Measurements from ENCODE around the gene ARID3A. TPM values are rescaled to one million over a fixed set of nuclear protein-coding genes. Genes with fewer than 3 reads are reported as not detected.

The ARID3A gene
- total and polyA plus RNA-seq, 2 donors (not counting 3 experiments of a cell fraction or from before 2014, with no cell fraction given): 5.4 to 13.2 TPM

DNA sequence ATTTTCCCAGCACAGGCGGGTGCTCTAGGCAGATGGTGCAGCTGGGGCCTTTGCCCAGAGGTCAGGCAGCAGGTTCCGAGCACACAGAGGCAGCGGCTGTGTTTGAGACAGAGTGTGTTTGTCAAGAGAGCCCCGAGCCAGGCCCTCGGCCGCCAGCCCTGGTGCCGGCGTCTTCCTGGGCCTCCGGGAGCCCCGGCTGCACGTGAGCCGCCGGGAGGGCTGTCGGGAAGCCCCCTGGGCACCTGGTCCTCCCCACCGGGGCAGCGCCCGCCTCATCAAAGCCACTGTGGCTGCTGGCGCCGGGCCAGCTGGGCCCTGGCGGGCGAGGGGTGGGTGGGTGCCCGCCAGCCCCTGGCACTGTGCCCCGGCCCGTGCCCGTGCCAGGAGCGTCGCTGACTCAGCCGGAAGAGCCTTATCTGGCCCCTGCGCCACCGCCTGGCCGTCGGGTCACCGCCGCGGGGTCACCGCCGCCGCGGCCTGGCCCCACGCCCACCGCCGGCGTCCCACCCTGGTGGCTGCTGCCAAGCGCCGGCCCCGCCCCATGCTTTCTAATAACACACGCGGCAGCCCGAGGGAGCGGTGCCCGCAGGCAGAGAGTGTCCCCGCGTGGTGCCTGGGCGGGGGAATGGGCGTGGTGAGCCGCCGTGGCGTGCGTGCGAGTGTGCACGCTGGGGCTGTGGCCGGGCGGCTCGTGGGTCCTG, 14.9 kb downstream of the ARID3A start:
- Histone ChIP-seq H3K4me3 (replicated peaks in 1 of 3; ENCODE audit: insufficient read depth in 1 of 3, low read depth in 1 of 3, low read length in 3 of 3) (no peak overlapping the region), H3K9me1 (replicated peaks; ENCODE audit: control insufficient read depth, extremely low read depth, insufficient read depth, low read length) (no peaks in the 10 kb centered on the region), H3K9me3 (replicated peaks; ENCODE audit: control insufficient read depth, insufficient read depth, low read length) (no peaks in the 10 kb centered on the region), H3K27ac (ENCODE audit: insufficient read depth, low read depth, low read length) (peak overlapping the region; percentile 24), H3K27me3 (ENCODE audit: control insufficient read depth in 2 of 2, insufficient read depth in 2 of 2, low read length in 2 of 2) (no peaks in the 10 kb centered on the region), H3K79me2 (ENCODE audit: control insufficient read depth, insufficient read depth, low read length) (peaks cover 2% of the 10 kb centered on the region), H2AFZ (ENCODE audit: low read depth, low read length) (no peak overlapping the region), H3K9ac (replicated peaks; ENCODE audit: extremely low read depth, insufficient read depth, low read length) (no peak overlapping the region), H4K20me1 (replicated peaks; ENCODE audit: control insufficient read depth, extremely low read depth, insufficient read depth, low read length) (no peaks in the 10 kb centered on the region), H3K4me2 (ENCODE audit: insufficient read depth, low read length) (peak overlapping the region; percentile 24), H3K36me3 (ENCODE audit: control insufficient read depth in 2 of 2, extremely low read depth in 1 of 2, insufficient read depth in 2 of 2, low read length in 2 of 2) (no peaks in the 10 kb centered on the region), H3K4me1 (ENCODE audit: control insufficient read depth, extremely low read depth, insufficient read depth, low read length) (peaks cover 19% of the 10 kb centered on the region)
- intact Hi-C loops (cut with micrococcal nuclease) (no loop called here), dilution Hi-C loops (cut with MboI; ENCODE audit: extremely low pct_ligation_motif_present, low sequenced_read_pairs) (no loop called here)
- FAIRE-seq: peak; percentile 67
- CTCF ChIA-PET: interaction anchor here (1.5 kb wide), 1 partner anchor 41 kb away, joined by 3 read pairs; no protein-coding TSS in a partner anchor
- POLR2A ChIA-PET: no interaction called here
- peak; percentile 69 for DNase-seq (ENCODE audit: low read depth, low spot score)
- BruUV-seq (replicated peaks): no TSS peak
- peak; percentile 69 for TF ChIP-seq FOS (IDR thresholded peaks at IDR 0.05; ENCODE audit: borderline replicate concordance, insufficient read depth, low read length)
- peak; percentile 90 for TF ChIP-seq POLR2AphosphoS5 (IDR thresholded peaks at IDR 0.05; ENCODE audit: insufficient read depth, low read depth, low read length)
- no peak for TF ChIP-seq POLR2A (IDR thresholded peaks at IDR 0.05; ENCODE audit: low read depth, low read length)
- TF ChIP-seq EZH2 (IDR thresholded peaks at IDR 0.05; ENCODE audit: borderline replicate concordance, low read depth, low read length, severe bottlenecking): no peak
- peak; percentile 57 for TF ChIP-seq GATA2 (IDR thresholded peaks at IDR 0.05; ENCODE audit: insufficient read depth, insufficient read length, low read depth, low read length)
- TF ChIP-seq, protein P1, sequence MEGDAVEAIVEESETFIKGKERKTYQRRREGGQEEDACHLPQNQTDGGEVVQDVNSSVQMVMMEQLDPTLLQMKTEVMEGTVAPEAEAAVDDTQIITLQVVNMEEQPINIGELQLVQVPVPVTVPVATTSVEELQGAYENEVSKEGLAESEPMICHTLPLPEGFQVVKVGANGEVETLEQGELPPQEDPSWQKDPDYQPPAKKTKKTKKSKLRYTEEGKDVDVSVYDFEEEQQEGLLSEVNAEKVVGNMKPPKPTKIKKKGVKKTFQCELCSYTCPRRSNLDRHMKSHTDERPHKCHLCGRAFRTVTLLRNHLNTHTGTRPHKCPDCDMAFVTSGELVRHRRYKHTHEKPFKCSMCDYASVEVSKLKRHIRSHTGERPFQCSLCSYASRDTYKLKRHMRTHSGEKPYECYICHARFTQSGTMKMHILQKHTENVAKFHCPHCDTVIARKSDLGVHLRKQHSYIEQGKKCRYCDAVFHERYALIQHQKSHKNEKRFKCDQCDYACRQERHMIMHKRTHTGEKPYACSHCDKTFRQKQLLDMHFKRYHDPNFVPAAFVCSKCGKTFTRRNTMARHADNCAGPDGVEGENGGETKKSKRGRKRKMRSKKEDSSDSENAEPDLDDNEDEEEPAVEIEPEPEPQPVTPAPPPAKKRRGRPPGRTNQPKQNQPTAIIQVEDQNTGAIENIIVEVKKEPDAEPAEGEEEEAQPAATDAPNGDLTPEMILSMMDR (IDR thresholded peaks at IDR 0.05; ENCODE audit: extremely low read depth in 1 of 2, insufficient read depth in 1 of 2, low read depth in 1 of 2, low read length in 2 of 2): no peak
- no peak for TF ChIP-seq JUN (IDR thresholded peaks at IDR 0.05; ENCODE audit: borderline replicate concordance, insufficient read depth, insufficient read length, low read depth)
